ENCODE data around the gene PRR23E.

PRR23E gene

DNA sequence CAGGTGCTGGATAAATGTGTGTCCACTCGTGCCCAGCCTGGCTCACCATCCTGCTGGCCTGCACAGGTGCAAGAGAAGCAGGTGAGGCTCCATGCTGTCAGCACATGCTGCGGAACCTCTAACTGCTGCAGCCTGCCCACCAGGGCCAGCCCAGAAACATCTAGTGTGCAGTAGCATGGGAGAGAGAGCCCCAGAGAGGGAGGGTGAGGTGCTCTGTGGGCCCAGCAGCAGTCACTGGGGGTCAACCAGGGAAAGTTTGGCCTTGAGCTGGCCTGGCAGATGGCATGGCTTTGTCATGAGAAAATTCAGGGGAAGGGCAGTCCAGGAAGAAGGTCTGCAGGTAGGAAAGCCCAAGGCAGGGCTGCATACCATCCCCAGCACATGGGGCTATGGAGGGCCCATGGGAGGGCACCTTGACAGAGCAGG, 18.2 kb upstream of the PRR23E start:
- TF ChIP-seq YY1 (IDR thresholded peaks at IDR 0.05; ENCODE audit: low read depth), result no peak
- TF ChIP-seq TCF12 (IDR thresholded peaks at IDR 0.05; ENCODE audit: low read depth), result no peak
- no peak for TF ChIP-seq NFIC (IDR thresholded peaks at IDR 0.05)
- TF ChIP-seq EP300 (IDR thresholded peaks at IDR 0.05; ENCODE audit: borderline replicate concordance), result no peak
- TF ChIP-seq, protein P1, sequence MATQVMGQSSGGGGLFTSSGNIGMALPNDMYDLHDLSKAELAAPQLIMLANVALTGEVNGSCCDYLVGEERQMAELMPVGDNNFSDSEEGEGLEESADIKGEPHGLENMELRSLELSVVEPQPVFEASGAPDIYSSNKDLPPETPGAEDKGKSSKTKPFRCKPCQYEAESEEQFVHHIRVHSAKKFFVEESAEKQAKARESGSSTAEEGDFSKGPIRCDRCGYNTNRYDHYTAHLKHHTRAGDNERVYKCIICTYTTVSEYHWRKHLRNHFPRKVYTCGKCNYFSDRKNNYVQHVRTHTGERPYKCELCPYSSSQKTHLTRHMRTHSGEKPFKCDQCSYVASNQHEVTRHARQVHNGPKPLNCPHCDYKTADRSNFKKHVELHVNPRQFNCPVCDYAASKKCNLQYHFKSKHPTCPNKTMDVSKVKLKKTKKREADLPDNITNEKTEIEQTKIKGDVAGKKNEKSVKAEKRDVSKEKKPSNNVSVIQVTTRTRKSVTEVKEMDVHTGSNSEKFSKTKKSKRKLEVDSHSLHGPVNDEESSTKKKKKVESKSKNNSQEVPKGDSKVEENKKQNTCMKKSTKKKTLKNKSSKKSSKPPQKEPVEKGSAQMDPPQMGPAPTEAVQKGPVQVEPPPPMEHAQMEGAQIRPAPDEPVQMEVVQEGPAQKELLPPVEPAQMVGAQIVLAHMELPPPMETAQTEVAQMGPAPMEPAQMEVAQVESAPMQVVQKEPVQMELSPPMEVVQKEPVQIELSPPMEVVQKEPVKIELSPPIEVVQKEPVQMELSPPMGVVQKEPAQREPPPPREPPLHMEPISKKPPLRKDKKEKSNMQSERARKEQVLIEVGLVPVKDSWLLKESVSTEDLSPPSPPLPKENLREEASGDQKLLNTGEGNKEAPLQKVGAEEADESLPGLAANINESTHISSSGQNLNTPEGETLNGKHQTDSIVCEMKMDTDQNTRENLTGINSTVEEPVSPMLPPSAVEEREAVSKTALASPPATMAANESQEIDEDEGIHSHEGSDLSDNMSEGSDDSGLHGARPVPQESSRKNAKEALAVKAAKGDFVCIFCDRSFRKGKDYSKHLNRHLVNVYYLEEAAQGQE (IDR thresholded peaks at IDR 0.05; ENCODE audit: low read depth), result no peak
- TF ChIP-seq CEBPB (IDR thresholded peaks at IDR 0.05), result no peak
- no peak for TF ChIP-seq CREB1 (IDR thresholded peaks at IDR 0.05; ENCODE audit: low read depth)
- TF ChIP-seq, protein P2, sequence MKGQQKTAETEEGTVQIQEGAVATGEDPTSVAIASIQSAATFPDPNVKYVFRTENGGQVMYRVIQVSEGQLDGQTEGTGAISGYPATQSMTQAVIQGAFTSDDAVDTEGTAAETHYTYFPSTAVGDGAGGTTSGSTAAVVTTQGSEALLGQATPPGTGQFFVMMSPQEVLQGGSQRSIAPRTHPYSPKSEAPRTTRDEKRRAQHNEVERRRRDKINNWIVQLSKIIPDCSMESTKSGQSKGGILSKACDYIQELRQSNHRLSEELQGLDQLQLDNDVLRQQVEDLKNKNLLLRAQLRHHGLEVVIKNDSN (IDR thresholded peaks at IDR 0.05), result no peak
- TF ChIP-seq TAF1 (IDR thresholded peaks at IDR 0.05; ENCODE audit: low read depth), result no peak
- TF ChIP-seq FOXM1 (IDR thresholded peaks at IDR 0.05; ENCODE audit: borderline replicate concordance, low read depth), result no peak
- no peak for TF ChIP-seq TEAD4 (IDR thresholded peaks at IDR 0.05)
- TF ChIP-seq ZBTB7A (IDR thresholded peaks at IDR 0.05; ENCODE audit: low read depth), result no peak

DNA sequence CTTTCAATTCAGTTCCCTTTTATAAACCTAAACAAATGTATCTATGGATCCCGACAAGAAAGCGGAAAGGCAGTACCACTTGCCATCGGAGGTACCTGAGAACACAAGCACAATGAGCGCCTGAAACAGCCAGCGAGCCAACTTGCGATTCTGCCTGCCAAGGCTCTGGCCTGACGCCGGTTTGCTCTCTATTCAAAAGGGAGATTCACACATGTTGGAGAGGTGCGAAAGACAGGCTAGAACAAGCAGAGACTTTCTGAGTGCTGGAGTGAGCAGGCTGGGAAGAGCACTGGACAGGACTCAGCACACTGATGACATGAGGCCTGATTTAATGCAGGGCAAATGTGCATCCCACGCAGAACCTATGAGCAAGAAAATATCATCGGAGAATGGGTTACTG, 17.7 kb upstream of the PRR23E start:
- TF ChIP-seq FOXM1 (IDR thresholded peaks at IDR 0.05; ENCODE audit: borderline replicate concordance, low read depth) (no peak), TCF12 (IDR thresholded peaks at IDR 0.05; ENCODE audit: low read depth) (no peak), ZBTB7A (IDR thresholded peaks at IDR 0.05; ENCODE audit: low read depth) (no peak), YY1 (IDR thresholded peaks at IDR 0.05; ENCODE audit: low read depth) (no peak), NFIC (IDR thresholded peaks at IDR 0.05) (no peak), CREB1 (IDR thresholded peaks at IDR 0.05; ENCODE audit: low read depth) (no peak), TEAD4 (IDR thresholded peaks at IDR 0.05) (no peak), CEBPB (IDR thresholded peaks at IDR 0.05) (no peak), EGR1 (IDR thresholded peaks at IDR 0.05) (no peak), RAD21 (IDR thresholded peaks at IDR 0.05; ENCODE audit: low read depth) (no peak), EP300 (IDR thresholded peaks at IDR 0.05; ENCODE audit: borderline replicate concordance) (no peak), TAF1 (IDR thresholded peaks at IDR 0.05; ENCODE audit: low read depth) (no peak)
- TF ChIP-seq, protein P2 (IDR thresholded peaks at IDR 0.05), result no peak
- TF ChIP-seq, protein P1 (IDR thresholded peaks at IDR 0.05; ENCODE audit: low read depth), result no peak
- TF ChIP-seq, protein P3, sequence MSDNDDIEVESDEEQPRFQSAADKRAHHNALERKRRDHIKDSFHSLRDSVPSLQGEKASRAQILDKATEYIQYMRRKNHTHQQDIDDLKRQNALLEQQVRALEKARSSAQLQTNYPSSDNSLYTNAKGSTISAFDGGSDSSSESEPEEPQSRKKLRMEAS (IDR thresholded peaks at IDR 0.05), result no peak

DNA sequence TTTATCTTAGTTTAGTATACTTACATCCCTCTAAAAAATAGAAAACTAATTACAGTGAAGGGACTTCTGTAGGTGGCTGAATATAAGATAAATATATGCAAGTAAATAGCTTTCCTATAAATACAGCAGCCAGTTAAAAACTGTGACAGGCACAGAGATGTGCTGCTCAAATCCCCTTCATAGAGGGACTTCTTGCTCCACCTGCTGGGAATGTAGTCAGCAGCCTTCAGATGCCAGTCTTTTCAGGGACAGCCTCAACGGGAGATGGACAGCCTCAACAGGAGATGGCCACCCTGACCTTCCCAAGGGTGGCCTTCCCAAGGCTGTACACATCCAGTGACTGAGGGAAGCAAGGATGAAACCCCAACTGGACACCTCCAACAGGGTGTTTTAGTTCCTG, 15.7 kb upstream of the PRR23E start:
- TF ChIP-seq RAD21 (IDR thresholded peaks at IDR 0.05; ENCODE audit: low read depth) (peak; percentile 38; the same call in 1 of the 2 replicates), CEBPB (IDR thresholded peaks at IDR 0.05) (no peak), FOXM1 (IDR thresholded peaks at IDR 0.05; ENCODE audit: borderline replicate concordance, low read depth) (no peak)

DNA sequence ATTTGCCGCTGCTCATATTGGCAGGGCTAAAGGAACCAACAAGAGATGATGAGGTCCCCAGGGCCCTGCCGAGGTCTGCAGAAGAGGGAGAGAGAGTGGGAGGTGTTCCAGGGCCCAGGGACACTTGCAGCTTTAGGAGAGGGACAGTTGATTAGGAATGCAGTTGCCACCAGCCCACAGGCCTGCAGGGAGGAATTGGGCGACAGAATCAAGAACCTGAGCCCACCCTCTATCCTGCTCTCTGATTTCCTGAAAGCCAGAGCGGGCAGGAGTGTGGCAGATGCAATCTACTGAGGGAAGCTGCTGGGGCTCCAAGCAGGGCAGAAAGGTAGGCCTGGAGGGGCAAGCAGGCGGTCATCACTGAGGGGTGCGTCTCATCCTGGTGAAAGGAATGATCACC, 12.1 kb upstream of the PRR23E start:
- no peak for TF ChIP-seq ZBTB7A (IDR thresholded peaks at IDR 0.05; ENCODE audit: low read depth)
- no peak for TF ChIP-seq CEBPB (IDR thresholded peaks at IDR 0.05)
- no peak for TF ChIP-seq TAF1 (IDR thresholded peaks at IDR 0.05; ENCODE audit: low read depth)
- no peak for TF ChIP-seq EP300 (IDR thresholded peaks at IDR 0.05; ENCODE audit: borderline replicate concordance)
- TF ChIP-seq RAD21 (IDR thresholded peaks at IDR 0.05; ENCODE audit: low read depth), result no peak

DNA sequence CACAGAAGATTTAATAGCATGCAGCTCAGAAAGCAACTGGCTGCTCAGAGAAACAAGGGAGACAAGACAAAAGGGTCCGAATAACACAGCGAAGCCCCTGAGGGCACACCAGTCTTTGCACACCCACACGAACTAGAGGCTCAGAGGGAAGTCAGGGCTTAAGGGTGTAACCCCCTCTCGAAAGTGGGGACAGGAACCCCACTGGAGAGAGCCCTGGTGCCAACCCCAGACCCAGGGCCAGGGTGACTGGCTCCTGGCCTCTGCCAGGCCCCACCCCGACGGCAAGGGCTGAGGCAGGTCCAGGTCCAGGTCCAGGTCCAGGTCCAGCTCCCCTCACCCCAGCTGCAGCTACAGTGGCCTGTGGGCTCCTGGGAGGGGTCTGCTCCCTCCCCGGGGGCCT, 10.5 kb upstream of the PRR23E start:
- TF ChIP-seq FOXM1 (IDR thresholded peaks at IDR 0.05; ENCODE audit: borderline replicate concordance, low read depth) (no peak), NFIC (IDR thresholded peaks at IDR 0.05) (no peak), EGR1 (IDR thresholded peaks at IDR 0.05) (no peak), TEAD4 (IDR thresholded peaks at IDR 0.05) (no peak), TAF1 (IDR thresholded peaks at IDR 0.05; ENCODE audit: low read depth) (no peak), CEBPB (IDR thresholded peaks at IDR 0.05) (no peak), RAD21 (IDR thresholded peaks at IDR 0.05; ENCODE audit: low read depth) (no peak), CREB1 (IDR thresholded peaks at IDR 0.05; ENCODE audit: low read depth) (no peak), TCF12 (IDR thresholded peaks at IDR 0.05; ENCODE audit: low read depth) (no peak), EP300 (IDR thresholded peaks at IDR 0.05; ENCODE audit: borderline replicate concordance) (no peak), ZBTB7A (IDR thresholded peaks at IDR 0.05; ENCODE audit: low read depth) (no peak)
- TF ChIP-seq, protein P1 (IDR thresholded peaks at IDR 0.05; ENCODE audit: low read depth), result no peak
- TF ChIP-seq, protein P3 (IDR thresholded peaks at IDR 0.05), result no peak
- TF ChIP-seq, protein P2 (IDR thresholded peaks at IDR 0.05), result no peak
